Natural killer cell (primary cell): ENCODE results near the gene CPT1B. TPM values are rescaled to one million over a fixed set of nuclear protein-coding genes. Genes with fewer than 3 reads are reported as not detected.
"Not testable (repeated sequence)": the region's sequence is repeated elsewhere in the genome, so short reads cannot be mapped to it uniquely, and the experiment has no call there.

Experiments used
- ATAC-seq, 3 donors: fragments of 150-1000 bp in 2 of 3; fragments of 200-7000 bp in 1 of 3; cut with Tn5 transposase; 1 replicate in 1 of 3; 2 replicates in 2 of 3; pipeline ENCODE4 v1.10.0; 2021; ENCODE audit warnings: mild to moderate bottlenecking in 2 of 3, moderate library complexity in 2 of 3
- DNase-seq, 2 donors: peaks; one replicate each; pipeline versions ENCODE4 v3.0.0 to v3.0.0-alpha.2; 2013 to 2021; ENCODE audit warnings: mixed read lengths in 1 of 2
- H3K27ac ChIP-seq: one replicate; pipeline ENCODE4 v1.5.1; 2013; ENCODE audit warnings: mild to moderate bottlenecking, low read length
- H3K27me3 ChIP-seq: one replicate; pipeline ENCODE4 v1.6.1; 2013; ENCODE audit warnings: low read length; ENCODE audit not compliant: control insufficient read depth, insufficient read depth
- H3K36me3 ChIP-seq: one replicate; pipeline ENCODE4 v1.6.1; 2013; ENCODE audit warnings: low read length; ENCODE audit not compliant: control insufficient read depth, insufficient read depth
- H3K4me1 ChIP-seq: one replicate; pipeline ENCODE4 v1.6.1; 2013; ENCODE audit warnings: low read length; ENCODE audit not compliant: control insufficient read depth, insufficient read depth
- H3K4me3 ChIP-seq: one replicate; pipeline ENCODE4 v1.5.1; 2013; ENCODE audit warnings: low read length
- H3K9me3 ChIP-seq: one replicate; pipeline ENCODE4 v1.6.1; 2013; ENCODE audit warnings: low read length; ENCODE audit not compliant: control insufficient read depth, insufficient read depth
- H3K27ac Mint-ChIP-seq, 2 donors: one replicate each; pipeline ENCODE4 v1.8.0; 2022; ENCODE audit warnings: mild to moderate bottlenecking in 2 of 2, mixed read lengths in 2 of 2, moderate library complexity in 1 of 2
- H3K27me3 Mint-ChIP-seq, 2 donors: one replicate each; pipeline ENCODE4 v1.8.0; 2022; ENCODE audit warnings: low read depth in 2 of 2, mixed read lengths in 2 of 2
- H3K36me3 Mint-ChIP-seq: one replicate; pipeline ENCODE4 v1.8.0; 2022; ENCODE audit warnings: mixed read lengths
- H3K4me1 Mint-ChIP-seq, 2 donors: one replicate each; pipeline ENCODE4 v1.8.0; 2022; ENCODE audit warnings: mixed read lengths in 2 of 2
- H3K4me3 Mint-ChIP-seq: one replicate; pipeline ENCODE4 v1.8.0; 2022; ENCODE audit warnings: mild to moderate bottlenecking, moderate library complexity, mixed read lengths
- H3K9me3 Mint-ChIP-seq, 2 donors: one replicate each; pipeline ENCODE4 v1.8.0; 2022; ENCODE audit warnings: mixed read lengths in 2 of 2
- WGBS: methylation state at CpG from one replicate; pipeline ENCODE4 v1.1.7; 2013; ENCODE audit warnings: missing lambda C conversion rate; ENCODE audit not compliant: insufficient coverage; 5-methylcytosine and 5-hydroxymethylcytosine counted together
- intact Hi-C: fragments of 100-400 bp; cut with micrococcal nuclease; formaldehyde crosslinking; loops from one replicate; pipeline ENCODE4 v1.14.2; 2022
- total RNA-seq, 4 donors: library from RNA; stranded (reverse); fragments of 120-200 nt in 1 of 4; gene quantifications; one replicate each; pipeline versions ENCODE4 v1.2.3 to v1.2.4, GENCODE V29; 2013 to 2022
- TF ChIP-seq, protein P1 (sequence below): fragments of 200-600 bp; IDR thresholded peaks from one replicate; pipeline ENCODE4 v1.8.0; 2022; ENCODE audit warnings: antibody characterized with exemption

Gene CPT1B
- total RNA-seq, 3 donors from 2014 or later (not counting 1 experiment from before 2014, with no cell fraction given): 53.1 to 75.7 (median 55.5) TPM

DNA sequence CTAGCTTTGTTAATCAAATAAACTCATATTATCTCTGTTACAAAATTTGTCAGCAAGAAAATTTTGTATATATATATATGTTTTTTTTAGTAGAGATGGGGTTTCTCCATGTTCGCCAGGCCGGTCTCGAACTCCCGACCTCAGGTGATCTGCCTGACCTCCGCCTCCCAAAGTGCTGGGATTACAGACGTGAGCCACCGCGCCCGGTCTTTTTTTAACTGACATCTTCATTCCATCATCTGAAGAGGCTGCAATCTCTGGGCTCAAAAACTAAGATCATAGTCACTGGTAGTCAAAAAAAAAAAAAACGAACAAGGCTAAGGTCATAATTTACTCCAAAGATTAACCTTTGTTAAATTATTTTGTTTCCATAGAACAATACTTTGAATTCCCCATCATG lies 37.8 kb downstream of the CPT1B start:
- Histone ChIP-seq H3K9me3 (no peaks in the 10 kb centered on the region), H3K27ac (peak overlapping the region; percentile 92), H3K4me1 (peaks cover 52% of the 10 kb centered on the region), H3K36me3 (no peaks in the 10 kb centered on the region), H3K27me3 (no peaks in the 10 kb centered on the region), H3K4me3 (no peak overlapping the region)
- 91% methylated on average over 10 of the region's 10 CpGs for WGBS
- DNase-seq (no peak), ATAC-seq (no peak)
- Mint-ChIP-seq H3K9me3 (no peaks in the 10 kb centered on the region), H3K27ac (peak overlapping the region; percentile 98 to 100), H3K36me3 (no peaks in the 10 kb centered on the region), H3K27me3 (no peaks in the 10 kb centered on the region), H3K4me1 (peaks cover 26 to 43% of the 10 kb centered on the region in 2 donors), H3K4me3 (peak overlapping the region; percentile 49)
- intact Hi-C loops: loop anchor here (5.0 kb wide), 1 partner anchor 42 kb away; the partner anchor contains the start of gene CHKB
- TF ChIP-seq, protein P1, sequence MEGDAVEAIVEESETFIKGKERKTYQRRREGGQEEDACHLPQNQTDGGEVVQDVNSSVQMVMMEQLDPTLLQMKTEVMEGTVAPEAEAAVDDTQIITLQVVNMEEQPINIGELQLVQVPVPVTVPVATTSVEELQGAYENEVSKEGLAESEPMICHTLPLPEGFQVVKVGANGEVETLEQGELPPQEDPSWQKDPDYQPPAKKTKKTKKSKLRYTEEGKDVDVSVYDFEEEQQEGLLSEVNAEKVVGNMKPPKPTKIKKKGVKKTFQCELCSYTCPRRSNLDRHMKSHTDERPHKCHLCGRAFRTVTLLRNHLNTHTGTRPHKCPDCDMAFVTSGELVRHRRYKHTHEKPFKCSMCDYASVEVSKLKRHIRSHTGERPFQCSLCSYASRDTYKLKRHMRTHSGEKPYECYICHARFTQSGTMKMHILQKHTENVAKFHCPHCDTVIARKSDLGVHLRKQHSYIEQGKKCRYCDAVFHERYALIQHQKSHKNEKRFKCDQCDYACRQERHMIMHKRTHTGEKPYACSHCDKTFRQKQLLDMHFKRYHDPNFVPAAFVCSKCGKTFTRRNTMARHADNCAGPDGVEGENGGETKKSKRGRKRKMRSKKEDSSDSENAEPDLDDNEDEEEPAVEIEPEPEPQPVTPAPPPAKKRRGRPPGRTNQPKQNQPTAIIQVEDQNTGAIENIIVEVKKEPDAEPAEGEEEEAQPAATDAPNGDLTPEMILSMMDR: no peak

DNA sequence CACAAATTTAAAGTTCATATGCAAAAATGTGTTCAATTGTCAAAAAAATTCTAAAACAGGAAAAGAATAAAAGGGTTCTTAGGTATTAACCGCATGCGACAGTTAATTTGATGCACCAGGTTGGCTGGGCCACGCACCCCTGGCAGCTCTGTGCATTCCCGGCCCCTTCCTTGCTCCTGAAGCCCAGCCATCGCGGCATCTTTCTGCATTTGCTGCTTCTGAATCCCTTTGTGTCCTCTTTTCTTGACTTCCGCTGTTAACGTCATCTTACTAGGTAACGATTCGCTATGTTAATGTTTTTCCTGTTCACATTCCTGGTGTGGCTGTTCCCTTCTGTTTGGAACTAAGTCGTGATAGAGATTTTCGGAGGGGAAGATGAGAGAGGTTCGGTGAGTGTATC lies 40.5 kb downstream of the CPT1B start:
- ATAC-seq: no peak
- H3K4me1 ChIP-seq: peaks cover 38% of the 10 kb centered on the region
- Mint-ChIP-seq H3K9me3 (no peaks in the 10 kb centered on the region), H3K4me3 (no peak overlapping the region), H3K36me3 (no peaks in the 10 kb centered on the region), H3K27me3 (peaks cover 0 to 5% of the 10 kb centered on the region in 2 donors), H3K27ac (peak overlapping the region; percentile 98 to 100), H3K4me1 (peaks cover 27 to 33% of the 10 kb centered on the region in 2 donors)
- H3K4me3 ChIP-seq: no peak overlapping the region
- no peaks in the 10 kb centered on the region for H3K27me3 ChIP-seq
- TF ChIP-seq, protein P1: no peak
- peak overlapping the region; percentile 92 for H3K27ac ChIP-seq
- no peaks in the 10 kb centered on the region for H3K9me3 ChIP-seq
- DNase-seq: no peak
- H3K36me3 ChIP-seq: no peaks in the 10 kb centered on the region
- WGBS: 95% methylated on average over 13 of the region's 13 CpGs
- intact Hi-C loops: no loop called here

DNA sequence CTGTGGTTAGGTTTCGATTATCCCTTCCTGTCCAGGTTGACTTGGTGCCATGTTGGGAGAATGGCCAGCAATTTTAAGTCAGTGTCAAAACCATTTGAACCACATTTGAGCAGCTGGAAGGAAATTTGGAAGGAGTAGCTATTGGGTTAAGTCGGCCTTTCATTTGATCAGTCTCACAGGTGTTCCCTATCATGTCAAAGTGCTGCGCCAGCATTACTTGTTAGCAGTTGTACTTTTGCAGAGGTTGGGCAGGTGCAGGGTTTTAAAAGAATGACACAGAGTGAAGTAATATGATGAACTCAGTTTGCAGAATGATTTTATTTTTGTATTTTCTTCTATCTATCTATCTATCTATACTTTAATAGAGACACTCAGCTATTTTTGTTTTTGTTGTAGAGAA lies 42.0 kb downstream of the CPT1B start:
- Histone ChIP-seq H3K9me3 (no peaks in the 10 kb centered on the region), H3K4me1 (peaks cover 47% of the 10 kb centered on the region), H3K27ac (no peak overlapping the region), H3K4me3 (no peak overlapping the region), H3K36me3 (no peaks in the 10 kb centered on the region), H3K27me3 (no peaks in the 10 kb centered on the region)
- H3K9me3 Mint-ChIP-seq: no peaks in the 10 kb centered on the region
- H3K27ac Mint-ChIP-seq: no peak overlapping the region
- no peak for DNase-seq
- TF ChIP-seq, protein P1: no peak
- H3K4me1 Mint-ChIP-seq: peaks cover 31 to 33% of the 10 kb centered on the region in 2 donors
- 93% methylated on average over 3 of the region's 3 CpGs for WGBS
- H3K4me3 Mint-ChIP-seq: no peak overlapping the region
- no peak for ATAC-seq
- H3K27me3 Mint-ChIP-seq: peaks cover 0 to 7% of the 10 kb centered on the region in 2 donors
- H3K36me3 Mint-ChIP-seq: no peaks in the 10 kb centered on the region
- intact Hi-C loops: no loop called here

DNA sequence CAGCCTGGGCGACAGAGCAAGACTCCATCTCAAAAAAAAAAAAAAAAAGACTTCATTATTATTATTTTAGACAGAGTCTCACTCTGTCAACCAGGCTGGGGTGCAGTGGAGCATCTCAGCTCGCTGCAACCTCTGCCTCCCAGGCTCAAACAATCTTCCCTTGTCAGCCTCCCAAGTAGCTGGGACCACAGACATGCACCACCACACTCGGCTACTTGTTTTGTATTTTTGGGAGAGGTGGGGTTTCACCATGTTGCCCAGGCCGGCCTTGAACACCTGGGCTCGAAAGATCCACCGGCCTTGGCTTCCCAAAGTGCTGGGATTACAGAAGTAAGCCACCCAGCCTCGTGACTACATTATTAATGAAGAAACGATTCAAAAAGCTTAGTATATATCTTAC lies 43.1 kb downstream of the CPT1B start:
- Mint-ChIP-seq H3K9me3 (no peaks in the 10 kb centered on the region), H3K27me3 (peaks cover 0 to 13% of the 10 kb centered on the region in 2 donors), H3K4me3 (no peak overlapping the region), H3K27ac (no peak overlapping the region), H3K36me3 (no peaks in the 10 kb centered on the region), H3K4me1 (peaks cover 22 to 34% of the 10 kb centered on the region in 2 donors)
- WGBS: 88% methylated on average over 3 of the region's 8 CpGs
- Histone ChIP-seq H3K4me3 (no peak overlapping the region), H3K36me3 (no peaks in the 10 kb centered on the region), H3K27me3 (no peaks in the 10 kb centered on the region), H3K9me3 (no peaks in the 10 kb centered on the region), H3K4me1 (peaks cover 54% of the 10 kb centered on the region), H3K27ac (peak overlapping the region; percentile 9)
- DNase-seq (no peak), ATAC-seq (no peak)
- intact Hi-C loops: no loop called here
- TF ChIP-seq, protein P1: no peak

DNA sequence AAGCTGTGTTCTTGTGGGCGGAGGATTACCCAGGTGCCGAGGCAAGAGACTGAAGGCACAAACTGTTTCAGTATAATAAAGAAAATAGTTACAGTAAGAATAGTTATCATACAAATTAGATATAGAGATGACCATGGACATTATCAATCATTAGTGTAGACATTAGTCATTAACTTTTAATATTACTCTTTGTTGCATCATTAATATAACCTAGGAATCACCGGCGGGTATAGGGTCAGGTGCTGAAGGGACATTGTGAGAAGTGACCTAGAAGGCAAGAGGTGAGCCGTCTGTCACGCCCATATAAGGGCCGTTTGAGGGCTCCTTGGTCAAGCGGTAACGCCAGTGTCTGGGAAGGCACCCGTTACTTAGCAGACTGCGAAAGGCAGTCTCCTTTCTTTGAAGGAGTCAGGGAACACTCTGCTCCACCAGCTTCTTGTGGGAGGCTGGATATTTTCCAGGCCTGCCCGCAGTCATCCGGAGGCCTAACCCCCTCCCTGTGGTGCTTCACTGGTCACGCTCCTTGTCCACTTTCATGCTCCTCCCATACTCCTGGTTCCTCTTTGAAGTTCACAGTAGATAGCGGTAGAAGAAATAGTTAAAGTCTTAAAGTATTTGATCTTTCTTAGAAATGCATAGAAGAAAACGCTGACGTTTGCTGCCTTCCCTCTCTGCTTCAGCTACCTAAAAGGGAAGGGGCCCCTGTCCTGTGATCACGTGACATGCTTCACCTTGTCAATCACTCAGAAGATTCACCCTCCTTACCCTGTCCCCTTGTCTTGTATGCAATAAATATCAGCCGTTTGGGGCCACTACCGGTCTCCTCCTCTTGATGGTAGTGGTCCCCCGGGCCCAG lies 44.1 kb downstream of the CPT1B start:
- DNase-seq, intact Hi-C loops, H3K9me3 ChIP-seq, H3K36me3 ChIP-seq, H3K9me3 Mint-ChIP-seq, H3K4me3 ChIP-seq, ATAC-seq, H3K27me3 ChIP-seq, H3K36me3 Mint-ChIP-seq: not testable (repeated sequence)
- Mint-ChIP-seq H3K27me3 (peaks cover 0 to 13% of the 10 kb centered on the region in 2 donors), H3K4me1 (peaks cover 13 to 24% of the 10 kb centered on the region in 2 donors), H3K27ac (peak overlapping the region; percentile 9 to 51), H3K4me3 (peak overlapping the region; percentile 13)
- Histone ChIP-seq H3K27ac (peak overlapping the region; percentile 59), H3K4me1 (peaks cover 52% of the 10 kb centered on the region)
- WGBS: 75% methylated on average over 20 of the region's 21 CpGs
